Muscle layer of colon (tissue), 2 donors: ENCODE results near the gene GLYR1.

Experiments used
- H3K27ac ChIP-seq: one replicate; pipeline ENCODE4 v1.7.0; 2013; ENCODE audit warnings: low read depth, mild to moderate bottlenecking, low read length, moderate library complexity
- H3K27me3 ChIP-seq, 2 donors: one replicate each; pipeline ENCODE4 v1.7.0; 2013; ENCODE audit warnings: low read length in 2 of 2, mild to moderate bottlenecking in 2 of 2; ENCODE audit not compliant: insufficient read depth in 2 of 2, control insufficient read depth in 1 of 2
- H3K36me3 ChIP-seq: one replicate; pipeline ENCODE4 v1.7.0; 2013; ENCODE audit warnings: mild to moderate bottlenecking, low read length; ENCODE audit not compliant: insufficient read depth
- H3K4me1 ChIP-seq: one replicate; pipeline ENCODE4 v1.7.0; 2013; ENCODE audit warnings: mild to moderate bottlenecking, low read length; ENCODE audit not compliant: insufficient read depth
- H3K4me3 ChIP-seq, 2 donors: one replicate each; pipeline ENCODE4 v1.7.0; 2013; ENCODE audit warnings: low read length in 2 of 2, low read depth in 1 of 2, mild to moderate bottlenecking in 1 of 2, moderate library complexity in 1 of 2
- H3K9ac ChIP-seq: one replicate; pipeline ENCODE4 v1.7.0; 2013; ENCODE audit warnings: low read length
- H3K9me3 ChIP-seq: one replicate; pipeline ENCODE4 v1.7.0; 2013; ENCODE audit warnings: mild to moderate bottlenecking, low read length
- donor health status: abdominal sarcoma.
- donor health status: Adenocarcinoma of cecum.

GLYR1 gene

DNA sequence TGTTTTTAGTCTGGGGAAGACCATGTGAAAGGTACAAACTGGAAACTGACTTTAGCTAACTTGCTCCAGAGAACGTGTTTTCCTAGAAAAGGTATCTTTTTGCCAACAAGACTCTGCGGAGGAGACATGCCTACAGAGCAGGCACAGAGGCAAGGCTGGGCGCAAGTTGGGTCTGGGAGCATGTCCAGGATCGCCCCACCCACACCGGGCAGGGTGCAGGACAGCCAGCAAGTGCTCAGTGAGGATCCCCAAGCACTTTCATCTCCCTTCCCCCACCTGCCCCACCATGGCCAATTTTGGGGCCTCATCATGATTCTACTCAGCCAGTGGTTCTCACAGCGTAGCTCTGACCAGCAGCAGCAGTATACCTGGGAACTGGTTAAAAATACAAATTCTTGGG lies 26.4 kb downstream of the GLYR1 start:
- Histone ChIP-seq H3K27ac (no peak overlapping the region), H3K9me3 (no peaks in the 10 kb centered on the region), H3K4me1 (no peaks in the 10 kb centered on the region), H3K27me3 (no peaks in the 10 kb centered on the region), H3K4me3 (no peak overlapping the region), H3K36me3 (peaks cover 81% of the 10 kb centered on the region), H3K9ac (no peak overlapping the region)

DNA sequence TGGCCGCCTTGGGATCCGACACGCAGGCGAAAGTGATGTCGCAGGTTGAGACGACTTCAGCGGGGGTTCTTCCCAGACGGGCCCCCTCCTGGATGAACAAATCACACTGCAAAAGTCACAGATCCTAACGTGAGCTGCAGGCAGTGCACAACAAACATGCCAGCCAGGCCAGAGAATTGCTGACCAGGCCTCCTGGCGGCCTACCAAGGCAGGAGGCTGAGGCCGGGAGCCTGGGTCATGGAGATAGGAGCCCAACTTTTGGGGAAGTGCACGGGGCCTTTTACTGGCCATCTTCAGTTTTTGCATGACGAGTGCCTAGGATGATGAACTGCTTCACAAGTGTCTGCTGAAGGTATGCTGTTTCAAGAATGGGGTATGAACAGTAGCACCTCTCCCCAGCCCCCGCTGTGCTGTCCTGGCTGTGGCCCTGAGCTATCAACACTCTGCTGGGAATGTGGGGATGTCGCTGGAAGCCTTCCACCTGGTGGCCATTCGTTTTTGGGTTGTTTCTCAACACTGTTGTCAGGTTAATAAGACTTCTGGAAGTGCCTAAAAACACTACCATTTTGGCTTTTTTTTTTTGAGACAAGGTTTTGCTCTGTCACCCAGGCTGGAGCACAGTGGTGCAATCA lies 32.4 kb downstream of the GLYR1 start:
- Histone ChIP-seq H3K4me3 (no peak overlapping the region), H3K4me1 (no peaks in the 10 kb centered on the region), H3K9ac (no peak overlapping the region), H3K27ac (no peak overlapping the region), H3K27me3 (no peaks in the 10 kb centered on the region), H3K9me3 (no peaks in the 10 kb centered on the region), H3K36me3 (peaks cover 67% of the 10 kb centered on the region)

DNA sequence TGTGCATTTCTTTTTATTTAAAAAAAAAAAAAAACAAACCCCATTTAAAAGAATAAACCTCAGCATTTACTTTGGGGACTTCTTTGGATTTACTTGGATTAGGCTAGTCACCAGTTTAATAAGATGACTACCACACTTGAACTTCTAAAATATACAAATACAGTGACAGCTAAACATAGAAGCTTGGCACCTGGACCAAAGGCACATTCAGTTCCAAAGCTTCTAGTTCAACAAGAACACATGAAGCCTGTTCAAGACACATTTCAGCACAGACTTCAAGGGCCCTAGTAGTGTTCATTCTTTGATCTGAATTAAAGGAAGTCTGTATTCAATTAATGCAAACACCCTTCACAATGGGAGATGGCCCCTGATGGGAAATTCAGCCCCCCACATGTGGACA lies 33.0 kb downstream of the GLYR1 start:
- Histone ChIP-seq H3K27ac (no peak overlapping the region), H3K27me3 (no peaks in the 10 kb centered on the region), H3K9ac (no peak overlapping the region), H3K9me3 (no peaks in the 10 kb centered on the region), H3K36me3 (peaks cover 61% of the 10 kb centered on the region), H3K4me3 (no peak overlapping the region), H3K4me1 (no peaks in the 10 kb centered on the region)

DNA sequence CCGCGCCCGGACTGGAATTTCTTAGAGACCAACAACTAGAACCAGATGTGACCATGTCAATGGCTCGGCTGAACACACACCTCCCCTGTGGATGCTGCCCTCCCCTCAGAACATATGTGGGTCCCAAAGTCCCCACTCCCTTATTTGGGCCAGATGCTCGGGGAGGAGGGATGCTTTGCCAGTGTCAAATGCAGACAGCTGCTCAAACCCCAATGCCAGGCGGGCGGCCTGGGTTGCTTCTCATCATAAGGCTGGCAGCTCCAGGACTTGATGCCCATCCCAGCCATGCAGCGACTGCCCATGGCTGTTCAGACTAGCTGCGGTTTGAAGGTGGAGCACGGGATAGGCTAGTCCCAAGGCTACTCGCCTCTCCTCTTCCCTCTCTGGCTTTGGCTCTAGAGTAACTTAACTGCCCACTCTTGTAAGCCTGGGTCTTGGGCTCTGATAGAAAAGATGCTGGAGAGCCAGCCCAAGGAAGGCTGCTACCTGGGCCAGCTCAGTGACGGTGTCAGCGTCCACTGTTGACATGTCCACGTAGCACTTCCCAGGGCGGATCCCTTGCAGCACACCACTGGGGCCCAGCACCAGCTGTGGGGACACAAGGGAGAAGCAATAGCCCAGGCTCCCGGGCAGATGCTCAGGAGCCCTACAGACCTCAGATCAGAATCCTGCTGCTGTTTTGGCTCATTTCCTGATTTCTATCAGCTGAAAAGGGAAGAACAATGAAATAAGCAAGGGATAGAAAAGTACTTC lies 33.7 kb downstream of the GLYR1 start:
- no peak overlapping the region for H3K4me3 ChIP-seq

DNA sequence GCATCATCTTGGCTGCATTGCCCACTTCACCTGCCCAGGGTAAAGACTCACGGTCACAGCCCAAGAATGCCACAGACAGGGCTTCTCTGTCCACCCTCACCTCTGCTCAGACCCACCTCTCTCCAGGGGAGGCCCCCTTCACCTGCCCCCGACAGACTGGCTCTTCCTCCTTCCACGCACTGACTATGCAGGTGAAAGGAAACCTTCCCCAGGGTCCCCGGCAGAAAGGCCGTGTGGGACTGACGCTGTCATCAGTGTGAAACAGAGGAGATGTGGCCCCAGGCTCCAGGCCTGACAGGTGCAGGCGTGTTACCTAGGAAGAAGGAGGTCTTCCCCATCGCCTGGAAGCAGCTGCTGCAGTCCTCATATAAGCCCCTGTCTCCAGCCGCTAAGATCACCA lies 35.3 kb downstream of the GLYR1 start:
- no peaks in the 10 kb centered on the region for H3K27me3 ChIP-seq
- no peak overlapping the region for H3K9ac ChIP-seq
- peaks cover 57% of the 10 kb centered on the region for H3K36me3 ChIP-seq
- H3K4me3 ChIP-seq, result no peak overlapping the region
- no peaks in the 10 kb centered on the region for H3K4me1 ChIP-seq
- no peaks in the 10 kb centered on the region for H3K9me3 ChIP-seq
- H3K27ac ChIP-seq, result no peak overlapping the region

More for the DNA sequence above, 33.7 kb downstream of the GLYR1 start:
- no peaks in the 10 kb centered on the region for H3K9me3 ChIP-seq
- H3K9ac ChIP-seq, result no peak overlapping the region
- H3K4me1 ChIP-seq, result no peaks in the 10 kb centered on the region
- H3K36me3 ChIP-seq, result peaks cover 56% of the 10 kb centered on the region
- H3K27me3 ChIP-seq, result no peaks in the 10 kb centered on the region
- no peak overlapping the region for H3K27ac ChIP-seq

DNA sequence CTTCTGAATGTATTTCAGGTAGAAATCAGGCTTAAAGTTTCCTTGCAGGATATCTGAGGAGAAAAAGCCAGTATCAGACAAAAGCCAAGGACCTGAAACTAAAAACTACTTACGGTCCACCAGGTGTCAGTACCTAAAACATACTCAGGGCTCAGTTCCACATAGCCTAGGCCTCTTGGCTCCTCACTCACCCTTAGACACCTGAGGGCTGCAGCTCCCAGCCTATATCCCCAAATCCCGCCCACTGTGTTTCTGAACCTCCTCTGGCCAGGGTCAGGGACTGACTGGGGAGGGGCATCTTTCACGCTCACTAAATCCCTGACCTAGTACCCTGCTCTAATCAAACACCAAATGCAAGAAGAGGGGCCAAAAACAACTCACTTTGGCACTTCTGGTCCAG lies 35.8 kb downstream of the GLYR1 start:
- H3K4me1 ChIP-seq, result no peaks in the 10 kb centered on the region

DNA sequence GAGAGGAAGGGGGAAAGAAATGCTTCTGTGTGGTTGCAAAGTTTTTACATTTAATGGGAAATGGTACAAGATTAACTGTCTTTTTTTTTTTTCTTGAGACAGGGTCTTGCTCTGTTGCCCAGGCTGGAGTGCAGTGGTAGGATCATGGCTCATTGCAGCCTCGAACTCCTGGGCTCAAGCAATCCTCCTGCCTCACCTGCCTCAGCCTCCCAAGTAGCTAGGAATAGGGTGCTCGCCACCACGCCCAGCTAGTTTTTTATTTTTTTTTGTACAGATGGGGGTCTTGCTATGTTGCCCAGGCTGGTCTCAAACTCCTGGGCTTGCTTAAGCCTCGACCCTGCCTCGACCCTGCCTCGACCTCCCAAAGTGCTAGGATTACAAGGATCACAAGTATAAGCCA lies 40.8 kb downstream of the GLYR1 start:
- H3K27ac ChIP-seq, result no peak overlapping the region
- peaks cover 27% of the 10 kb centered on the region for H3K36me3 ChIP-seq
- no peaks in the 10 kb centered on the region for H3K27me3 ChIP-seq
- H3K9me3 ChIP-seq, result no peaks in the 10 kb centered on the region
- no peak overlapping the region for H3K4me3 ChIP-seq
- H3K4me1 ChIP-seq, result peaks cover 18% of the 10 kb centered on the region
- no peak overlapping the region for H3K9ac ChIP-seq

More for the DNA sequence above, 35.8 kb downstream of the GLYR1 start:
- Histone ChIP-seq H3K27me3 (no peaks in the 10 kb centered on the region), H3K36me3 (peaks cover 55% of the 10 kb centered on the region), H3K9ac (no peak overlapping the region), H3K4me3 (no peak overlapping the region), H3K27ac (no peak overlapping the region), H3K9me3 (no peaks in the 10 kb centered on the region)

DNA sequence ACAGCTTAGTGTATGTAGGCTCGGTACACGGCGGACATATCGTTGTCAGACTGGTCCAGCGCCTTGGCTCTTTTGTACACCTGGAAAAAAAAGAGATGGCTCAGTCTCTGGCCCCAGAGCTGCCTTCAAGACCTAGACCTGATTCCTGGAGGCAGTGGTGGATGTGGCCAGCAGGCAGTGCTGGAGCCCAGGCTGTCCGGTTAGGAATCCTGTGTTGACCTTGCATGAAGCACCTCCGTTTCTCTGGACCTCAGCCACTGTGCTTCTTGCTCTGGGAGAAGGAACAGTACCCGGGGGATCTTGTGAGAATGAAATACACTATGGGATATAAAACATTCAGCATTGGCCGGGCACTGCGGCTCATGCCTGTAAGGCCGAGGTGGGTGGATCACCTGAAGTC lies 41.9 kb downstream of the GLYR1 start:
- no peak overlapping the region for H3K4me3 ChIP-seq
- H3K27me3 ChIP-seq, result no peaks in the 10 kb centered on the region
- H3K9me3 ChIP-seq, result no peaks in the 10 kb centered on the region
- no peak overlapping the region for H3K9ac ChIP-seq
- peak overlapping the region; percentile 52 for H3K27ac ChIP-seq
- peaks cover 28% of the 10 kb centered on the region for H3K4me1 ChIP-seq
- H3K36me3 ChIP-seq, result peaks cover 22% of the 10 kb centered on the region

DNA sequence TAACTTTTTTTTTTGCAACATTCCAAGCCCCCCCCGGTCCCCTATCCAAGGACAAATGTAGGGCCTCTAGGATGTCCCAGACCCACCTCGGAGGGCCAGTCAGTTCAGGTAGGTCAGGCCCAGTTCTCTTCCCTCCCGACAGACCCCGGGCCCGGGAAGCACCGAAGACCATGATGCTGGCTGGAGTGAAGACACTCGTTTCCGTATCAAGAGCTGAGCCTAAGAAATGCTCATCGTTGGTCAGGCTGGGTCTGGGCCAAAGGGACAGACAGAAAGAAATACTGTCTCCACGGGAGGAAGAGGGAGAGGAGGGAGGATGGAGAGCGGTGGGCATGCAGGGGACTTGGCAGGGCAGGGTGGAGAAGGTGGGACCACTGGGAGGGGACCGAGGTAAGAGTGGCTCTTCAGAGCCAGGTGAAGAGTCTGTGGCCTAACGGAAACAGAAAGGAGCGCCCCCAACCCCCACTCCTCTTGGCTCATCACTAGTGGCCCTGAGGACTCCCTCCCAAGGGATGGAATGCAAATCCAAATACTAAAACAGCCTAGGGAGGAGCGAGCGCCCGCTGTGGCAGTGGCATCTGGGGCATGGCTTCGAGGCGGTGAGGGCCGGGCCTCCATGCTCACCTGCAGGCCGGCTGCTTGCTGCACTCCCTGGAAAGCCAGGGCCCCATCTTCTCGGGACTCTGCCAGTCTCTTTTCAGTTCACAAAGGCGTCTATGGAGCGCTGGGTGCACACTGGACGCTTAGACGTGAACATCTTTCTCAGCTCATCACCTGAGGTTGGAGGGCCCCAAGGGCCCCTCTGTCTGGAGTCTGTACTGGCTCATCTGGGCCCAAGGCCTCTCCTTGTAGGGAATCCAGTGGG lies 43.0 kb downstream of the GLYR1 start:
- peaks cover 27% of the 10 kb centered on the region for H3K36me3 ChIP-seq
- H3K27me3 ChIP-seq, result no peaks in the 10 kb centered on the region
- H3K4me1 ChIP-seq, result peaks cover 29% of the 10 kb centered on the region
- no peaks in the 10 kb centered on the region for H3K9me3 ChIP-seq
- no peak overlapping the region for H3K9ac ChIP-seq
- peak overlapping the region; percentile 77 for H3K27ac ChIP-seq
- no peak overlapping the region for H3K4me3 ChIP-seq

DNA sequence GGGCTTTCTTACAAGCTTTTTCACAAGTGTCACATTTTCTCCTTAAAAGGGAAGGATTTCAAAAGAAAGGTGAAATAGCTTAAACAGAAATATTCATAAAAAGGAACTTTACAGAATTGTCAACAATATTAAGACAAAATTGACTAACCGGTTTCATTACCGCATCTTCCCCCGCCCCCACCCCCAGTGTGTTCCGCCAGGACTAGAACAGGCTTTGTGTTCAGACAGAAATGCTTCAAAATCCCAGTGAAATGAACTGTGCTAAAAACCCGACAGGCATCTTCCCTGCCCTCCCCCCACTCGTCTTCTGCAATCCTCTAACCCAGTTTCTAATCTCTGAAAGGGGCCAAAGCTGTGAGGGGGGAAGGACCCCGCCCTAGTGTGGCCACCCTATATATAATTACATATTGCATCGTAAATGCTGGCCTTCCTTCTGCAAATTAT lies 43.7 kb downstream of the GLYR1 start:
- H3K36me3 ChIP-seq, result peaks cover 34% of the 10 kb centered on the region
- peak overlapping the region in 1 of 2 donors; percentile 72 for H3K4me3 ChIP-seq
- H3K27ac ChIP-seq, result peak overlapping the region; percentile 77

DNA sequence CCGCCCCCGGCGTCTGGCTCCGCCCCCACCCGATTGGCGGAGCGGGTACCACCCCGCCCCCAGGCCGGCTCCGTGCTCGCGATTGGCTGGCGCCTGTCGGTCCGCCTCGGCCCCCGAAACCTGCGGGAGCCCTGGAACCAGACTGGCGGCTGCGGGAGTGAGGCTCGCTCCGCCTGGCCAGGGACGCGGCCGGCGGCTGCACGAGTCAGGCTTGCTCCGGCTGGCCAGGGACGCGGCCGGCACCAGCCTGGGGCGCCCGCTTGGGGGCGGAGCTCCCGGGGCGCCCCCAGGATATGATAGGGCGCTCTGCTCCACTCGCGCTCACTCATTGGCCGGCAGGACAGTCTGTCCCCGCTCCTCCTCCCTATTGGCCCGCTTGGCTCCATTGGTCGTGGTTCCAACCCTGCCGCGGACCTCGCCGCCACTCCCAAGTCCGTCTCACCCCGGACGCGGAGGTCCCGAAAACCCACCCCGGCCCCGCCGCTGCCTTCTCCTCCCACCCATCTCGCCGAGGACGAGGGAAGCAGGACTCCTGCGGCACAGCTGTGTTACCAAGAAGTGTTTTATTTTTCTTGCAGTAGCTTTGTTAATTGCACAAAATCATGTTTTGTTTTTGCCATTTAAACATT lies 44.3 kb downstream of the GLYR1 start:
- H3K27me3 ChIP-seq, result no peaks in the 10 kb centered on the region
- peak overlapping the region; percentile 72 to 87 for H3K4me3 ChIP-seq
- H3K9me3 ChIP-seq, result no peaks in the 10 kb centered on the region
- peaks cover 29% of the 10 kb centered on the region for H3K4me1 ChIP-seq
- peaks cover 32% of the 10 kb centered on the region for H3K36me3 ChIP-seq
- H3K9ac ChIP-seq, result peak overlapping the region; percentile 64
- H3K27ac ChIP-seq, result peak overlapping the region; percentile 77

More for the DNA sequence above, 43.7 kb downstream of the GLYR1 start:
- Histone ChIP-seq H3K9me3 (no peaks in the 10 kb centered on the region), H3K27me3 (no peaks in the 10 kb centered on the region), H3K9ac (peak overlapping the region; percentile 64), H3K4me1 (peaks cover 29% of the 10 kb centered on the region)
